ENCODE measurements around the gene ADRA1B. TPM values are rescaled to one million over a fixed set of nuclear protein-coding genes. Genes with fewer than 3 reads are reported as not detected.

ADRA1B gene
- total RNA-seq, 1 donor from 2014 or later: 1.9 TPM

GRCh38 chr5:159906463-159906862 lies 9.8 kb upstream of the ADRA1B start:
- no peak overlapping the region for H3K9ac ChIP-seq (ENCODE audit: low read length)
- no peak for TF ChIP-seq EZH2 (IDR thresholded peaks at IDR 0.05; ENCODE audit: insufficient read depth, low read length)
- TF ChIP-seq, protein P1, sequence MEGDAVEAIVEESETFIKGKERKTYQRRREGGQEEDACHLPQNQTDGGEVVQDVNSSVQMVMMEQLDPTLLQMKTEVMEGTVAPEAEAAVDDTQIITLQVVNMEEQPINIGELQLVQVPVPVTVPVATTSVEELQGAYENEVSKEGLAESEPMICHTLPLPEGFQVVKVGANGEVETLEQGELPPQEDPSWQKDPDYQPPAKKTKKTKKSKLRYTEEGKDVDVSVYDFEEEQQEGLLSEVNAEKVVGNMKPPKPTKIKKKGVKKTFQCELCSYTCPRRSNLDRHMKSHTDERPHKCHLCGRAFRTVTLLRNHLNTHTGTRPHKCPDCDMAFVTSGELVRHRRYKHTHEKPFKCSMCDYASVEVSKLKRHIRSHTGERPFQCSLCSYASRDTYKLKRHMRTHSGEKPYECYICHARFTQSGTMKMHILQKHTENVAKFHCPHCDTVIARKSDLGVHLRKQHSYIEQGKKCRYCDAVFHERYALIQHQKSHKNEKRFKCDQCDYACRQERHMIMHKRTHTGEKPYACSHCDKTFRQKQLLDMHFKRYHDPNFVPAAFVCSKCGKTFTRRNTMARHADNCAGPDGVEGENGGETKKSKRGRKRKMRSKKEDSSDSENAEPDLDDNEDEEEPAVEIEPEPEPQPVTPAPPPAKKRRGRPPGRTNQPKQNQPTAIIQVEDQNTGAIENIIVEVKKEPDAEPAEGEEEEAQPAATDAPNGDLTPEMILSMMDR (IDR thresholded peaks at IDR 0.05; ENCODE audit: insufficient read depth, low read depth, low read length): no peak
- Mint-ChIP-seq H3K36me3 (ENCODE audit: low read depth, unreplicated experiment) (no peaks in the 10 kb centered on the region), H3K27me3 (ENCODE audit: low read depth, unreplicated experiment) (no peaks in the 10 kb centered on the region), H3K27ac (ENCODE audit: unreplicated experiment) (no peak overlapping the region), H3K4me1 (ENCODE audit: low read depth, unreplicated experiment) (peaks cover 63% of the 10 kb centered on the region), H3K9me3 (ENCODE audit: unreplicated experiment) (no peaks in the 10 kb centered on the region), H3K4me3 (ENCODE audit: unreplicated experiment) (no peak overlapping the region)
- H3K4me1 ChIP-seq (ENCODE audit: insufficient read depth, low read length): peaks cover 57% of the 10 kb centered on the region
- no peaks in the 10 kb centered on the region for H3K27me3 ChIP-seq (ENCODE audit: insufficient read depth, low read length)
- no peaks in the 10 kb centered on the region for H4K20me1 ChIP-seq (ENCODE audit: insufficient read depth, low read length)
- no peaks in the 10 kb centered on the region for H3K9me3 ChIP-seq (ENCODE audit: insufficient read depth, low read depth, low read length)
- no peaks in the 10 kb centered on the region for H3K79me2 ChIP-seq (ENCODE audit: insufficient read depth, low read length)
- H3K4me3 ChIP-seq (ENCODE audit: insufficient read depth, low read depth, low read length): no peak overlapping the region
- H3K27ac ChIP-seq (ENCODE audit: low read depth, low read length): no peak overlapping the region
- no peak overlapping the region for H2AFZ ChIP-seq (ENCODE audit: low read depth, low read length)
- no peaks in the 10 kb centered on the region for H3K36me3 ChIP-seq (ENCODE audit: insufficient read depth, low read length)
- H3K4me2 ChIP-seq (ENCODE audit: low read length): no peak overlapping the region
- DNase-seq (ENCODE audit: low read depth) (no peak), FAIRE-seq (no peak)

GRCh38 chr5:159906943-159907342 lies 9.3 kb upstream of the ADRA1B start:
- H3K9me3 Mint-ChIP-seq (ENCODE audit: unreplicated experiment): no peaks in the 10 kb centered on the region
- Histone ChIP-seq H4K20me1 (ENCODE audit: insufficient read depth, low read length) (no peaks in the 10 kb centered on the region), H3K9ac (ENCODE audit: low read length) (no peak overlapping the region), H3K4me1 (ENCODE audit: insufficient read depth, low read length) (peaks cover 57% of the 10 kb centered on the region), H3K4me3 (ENCODE audit: insufficient read depth, low read depth, low read length) (no peak overlapping the region), H3K79me2 (ENCODE audit: insufficient read depth, low read length) (no peaks in the 10 kb centered on the region), H3K36me3 (ENCODE audit: insufficient read depth, low read length) (no peaks in the 10 kb centered on the region), H2AFZ (ENCODE audit: low read depth, low read length) (no peak overlapping the region), H3K4me2 (ENCODE audit: low read length) (no peak overlapping the region), H3K9me3 (ENCODE audit: insufficient read depth, low read depth, low read length) (no peaks in the 10 kb centered on the region), H3K27ac (ENCODE audit: low read depth, low read length) (no peak overlapping the region), H3K27me3 (ENCODE audit: insufficient read depth, low read length) (no peaks in the 10 kb centered on the region)
- peaks cover 66% of the 10 kb centered on the region for H3K4me1 Mint-ChIP-seq (ENCODE audit: low read depth, unreplicated experiment)
- TF ChIP-seq EZH2 (IDR thresholded peaks at IDR 0.05; ENCODE audit: insufficient read depth, low read length): no peak
- TF ChIP-seq, protein P1 (IDR thresholded peaks at IDR 0.05; ENCODE audit: insufficient read depth, low read depth, low read length): no peak
- DNase-seq (ENCODE audit: low read depth) (no peak), FAIRE-seq (no peak)
- H3K27me3 Mint-ChIP-seq (ENCODE audit: low read depth, unreplicated experiment): no peaks in the 10 kb centered on the region
- no peak overlapping the region for H3K4me3 Mint-ChIP-seq (ENCODE audit: unreplicated experiment)
- no peaks in the 10 kb centered on the region for H3K36me3 Mint-ChIP-seq (ENCODE audit: low read depth, unreplicated experiment)
- H3K27ac Mint-ChIP-seq (ENCODE audit: unreplicated experiment): peak overlapping the region; percentile 31

DNA sequence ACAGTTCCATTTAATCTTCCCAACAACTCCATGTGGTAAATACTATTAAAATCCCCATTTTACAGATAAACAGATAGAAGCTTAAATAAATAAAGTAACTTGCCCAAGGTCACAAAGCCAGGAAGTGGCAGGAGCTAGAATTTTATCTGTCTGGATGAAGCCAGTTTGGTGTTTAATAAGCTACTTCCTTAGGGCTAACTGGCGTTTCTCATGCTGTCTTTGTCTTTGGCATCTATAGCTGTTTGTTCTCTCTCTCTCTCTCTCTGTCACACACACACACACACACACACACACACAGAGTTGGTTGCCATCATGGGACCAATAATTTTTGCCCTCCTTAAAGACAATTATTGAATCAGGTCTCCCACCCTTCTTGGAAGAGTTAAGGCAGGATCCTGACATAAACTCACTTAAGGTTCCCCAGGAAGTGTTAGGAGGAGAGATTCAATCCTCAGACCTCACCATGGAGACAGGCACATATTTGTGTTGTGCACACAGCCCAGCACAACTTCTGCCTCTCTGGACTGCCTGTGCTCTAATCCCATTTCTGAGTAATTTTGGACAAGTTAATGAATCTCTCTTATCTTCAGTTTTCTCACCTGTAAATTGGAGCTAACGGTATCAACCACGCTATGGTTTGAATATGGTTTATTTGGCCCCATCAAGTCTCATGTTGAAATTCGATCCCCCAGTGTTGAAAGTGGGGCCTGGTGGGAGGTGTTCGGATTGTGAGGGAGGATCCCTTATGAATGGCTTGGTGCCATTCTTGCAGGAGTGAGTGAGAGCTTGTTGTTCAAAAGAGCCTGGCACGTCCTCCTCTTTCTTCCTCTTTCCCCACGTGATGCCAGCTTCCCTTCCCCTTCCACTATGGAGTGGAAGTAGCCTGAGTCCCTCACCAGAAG lies 8.3 kb upstream of the ADRA1B start:
- Histone ChIP-seq H3K4me2 (ENCODE audit: low read length) (peak overlapping the region; percentile 61), H3K9me3 (ENCODE audit: insufficient read depth, low read depth, low read length) (no peaks in the 10 kb centered on the region), H3K9ac (ENCODE audit: low read length) (no peak overlapping the region), H2AFZ (ENCODE audit: low read depth, low read length) (no peak overlapping the region), H3K27ac (ENCODE audit: low read depth, low read length) (peak overlapping the region; percentile 12), H3K4me3 (ENCODE audit: insufficient read depth, low read depth, low read length) (no peak overlapping the region), H3K4me1 (ENCODE audit: insufficient read depth, low read length) (peaks cover 56% of the 10 kb centered on the region), H4K20me1 (ENCODE audit: insufficient read depth, low read length) (no peaks in the 10 kb centered on the region), H3K36me3 (ENCODE audit: insufficient read depth, low read length) (no peaks in the 10 kb centered on the region), H3K79me2 (ENCODE audit: insufficient read depth, low read length) (no peaks in the 10 kb centered on the region), H3K27me3 (ENCODE audit: insufficient read depth, low read length) (no peaks in the 10 kb centered on the region)
- Mint-ChIP-seq H3K27me3 (ENCODE audit: low read depth, unreplicated experiment) (no peaks in the 10 kb centered on the region), H3K36me3 (ENCODE audit: low read depth, unreplicated experiment) (no peaks in the 10 kb centered on the region), H3K27ac (ENCODE audit: unreplicated experiment) (no peak overlapping the region), H3K4me1 (ENCODE audit: low read depth, unreplicated experiment) (peaks cover 65% of the 10 kb centered on the region), H3K4me3 (ENCODE audit: unreplicated experiment) (no peak overlapping the region), H3K9me3 (ENCODE audit: unreplicated experiment) (no peaks in the 10 kb centered on the region)
- TF ChIP-seq, protein P1 (IDR thresholded peaks at IDR 0.05; ENCODE audit: insufficient read depth, low read depth, low read length): no peak
- no peak for TF ChIP-seq EZH2 (IDR thresholded peaks at IDR 0.05; ENCODE audit: insufficient read depth, low read length)
- no peak for DNase-seq (ENCODE audit: low read depth)
- FAIRE-seq: no peak
